GM23338 (cell line): ENCODE results near the gene CYP26B1.

Source experiments
- CREB1 ChIP-seq: fragments of 250-450 bp; sonication (Bioruptor Pico); IDR thresholded peaks from 2 replicates; pipeline ENCODE4 v1.5.0; 2020; ENCODE audit warnings: low read depth, mild to moderate bottlenecking, moderate library complexity
- CTCF ChIP-seq, 2 experiments: fragments of 200-600 bp in 1 of 2; sonication (generic) in 1 of 2; conservative IDR thresholded peaks; 2 replicates each; pipeline versions ENCODE4 v1.5.1 to v1.6.1; 2016 to 2017; ENCODE audit warnings: antibody characterized with exemption in 2 of 2, low read depth in 2 of 2, mild to moderate bottlenecking in 2 of 2, moderate library complexity in 1 of 2
- EZH2phosphoT487 ChIP-seq: fragments of 200-600 bp; sonication (generic); IDR thresholded peaks from one replicate; pipeline ENCODE4 v1.8.1; 2018; ENCODE audit warnings: antibody characterized with exemption; ENCODE audit not compliant: unreplicated experiment
- STAT1 ChIP-seq: IDR thresholded peaks from one replicate; pipeline ENCODE4 v1.6.1; 2016; ENCODE audit warnings: antibody characterized with exemption; ENCODE audit not compliant: unreplicated experiment

- TF ChIP-seq CREB1 (CRISPR knock-in tag), result no peak
- TF ChIP-seq CTCF (conservative IDR thresholded peaks at IDR 0.05; ENCODE audit: low read depth in 2 of 2), result no peak
- TF ChIP-seq EZH2phosphoT487, result no peak
- TF ChIP-seq STAT1, result no peak
These were observed 17.9 kb downstream of the CYP26B1 start for GRCh38 chr2:72129681-72130340.
